HG03457 (cell line): ENCODE results near the gene USF1.

Source experiments
- ATAC-seq: cut with Tn5 transposase; IDR thresholded peaks from one replicate; pipeline ENCODE4 v1.9.1; 2021; ENCODE audit warnings: moderate number of reproducible peaks; ENCODE audit not compliant: unreplicated experiment

Gene USF1, protein sequence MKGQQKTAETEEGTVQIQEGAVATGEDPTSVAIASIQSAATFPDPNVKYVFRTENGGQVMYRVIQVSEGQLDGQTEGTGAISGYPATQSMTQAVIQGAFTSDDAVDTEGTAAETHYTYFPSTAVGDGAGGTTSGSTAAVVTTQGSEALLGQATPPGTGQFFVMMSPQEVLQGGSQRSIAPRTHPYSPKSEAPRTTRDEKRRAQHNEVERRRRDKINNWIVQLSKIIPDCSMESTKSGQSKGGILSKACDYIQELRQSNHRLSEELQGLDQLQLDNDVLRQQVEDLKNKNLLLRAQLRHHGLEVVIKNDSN

DNA sequence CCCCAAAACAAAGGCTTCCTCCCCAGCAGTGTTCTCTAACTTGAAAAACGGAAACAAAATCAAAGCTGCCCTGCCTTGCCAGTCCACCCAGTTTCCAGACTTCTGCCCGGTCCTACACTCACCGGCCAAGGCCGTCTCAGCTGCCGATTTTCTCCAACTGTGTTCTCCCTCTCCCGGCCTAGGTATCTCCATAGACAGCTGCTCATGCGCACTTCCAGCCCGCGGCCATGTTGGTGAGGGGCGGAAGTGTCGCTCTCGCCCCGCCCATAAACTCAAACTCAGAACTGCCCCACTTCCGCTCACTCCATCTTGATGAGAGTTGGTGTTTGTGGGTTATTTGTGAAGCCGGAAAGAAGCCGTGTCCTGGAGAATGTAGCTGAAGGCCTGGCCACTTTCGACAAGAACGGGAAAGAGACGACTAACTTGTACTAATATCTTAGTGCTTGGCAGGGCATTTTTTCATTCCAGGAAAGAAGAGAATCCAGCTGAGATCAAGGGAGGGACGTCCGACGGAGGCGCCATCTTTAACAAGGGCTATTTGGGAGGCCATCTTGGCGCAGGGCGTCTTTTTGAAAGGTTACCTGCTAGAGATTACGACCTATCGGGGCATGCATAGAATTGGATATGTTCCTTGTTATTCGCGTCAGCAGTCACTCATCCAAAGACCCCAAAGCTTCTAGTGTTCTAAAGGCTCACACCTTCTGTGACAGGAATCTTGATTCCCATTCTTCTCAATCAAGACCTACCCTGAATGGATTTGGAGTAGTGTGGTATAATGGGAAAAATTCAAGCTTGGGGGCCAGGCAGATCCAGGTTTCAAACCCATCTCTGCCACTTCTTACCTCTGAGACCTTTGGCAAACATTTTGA, at the start of gene USF1:
USF1 (minus strand) TSS at position 242 of the 869 bp plus-strand sequence. CDS start 2,702 bp downstream, outside the sequence.
- ATAC-seq: peak; percentile 41

DNA sequence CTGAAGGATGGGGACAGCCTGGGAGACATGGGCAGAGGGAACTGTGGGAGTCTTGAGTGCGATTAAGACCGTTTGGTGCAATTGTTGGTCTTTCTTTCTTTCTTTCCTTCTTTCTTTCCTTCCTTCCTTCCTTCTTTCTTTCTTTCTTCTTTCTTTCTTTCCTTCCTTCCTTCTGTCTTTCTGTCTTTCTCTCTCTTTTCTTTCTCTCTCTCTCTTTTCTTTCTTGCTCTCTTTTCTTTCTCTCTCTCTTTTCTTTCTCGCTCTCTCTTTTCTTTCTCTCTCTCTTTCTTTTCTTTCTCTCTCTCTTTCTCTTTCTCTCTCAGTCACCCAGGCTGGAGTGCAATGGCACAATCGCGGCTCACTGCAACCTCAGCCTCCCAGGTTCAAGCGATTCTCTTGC, 49.5 kb upstream of the USF1 start:
- ATAC-seq: no peak

DNA sequence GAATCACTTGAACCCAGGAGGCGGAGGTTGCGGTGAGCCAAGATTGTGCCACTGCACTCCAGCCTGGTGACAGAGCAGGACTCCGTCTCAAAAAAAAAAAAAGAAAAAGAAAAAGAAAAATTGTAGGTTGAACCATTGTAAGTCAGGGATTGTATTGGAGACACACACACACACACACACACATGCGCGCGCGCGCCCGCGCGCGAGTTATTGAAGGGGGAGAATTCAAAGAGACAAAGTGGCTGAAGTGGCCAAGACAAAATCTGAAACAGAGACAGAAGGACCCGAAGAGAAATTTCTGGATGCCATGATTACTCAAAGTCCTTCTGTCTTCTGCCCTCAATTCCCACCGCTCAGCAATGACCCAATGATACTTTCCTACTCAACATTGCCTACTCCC, 48.7 kb upstream of the USF1 start:
- no peak for ATAC-seq

DNA sequence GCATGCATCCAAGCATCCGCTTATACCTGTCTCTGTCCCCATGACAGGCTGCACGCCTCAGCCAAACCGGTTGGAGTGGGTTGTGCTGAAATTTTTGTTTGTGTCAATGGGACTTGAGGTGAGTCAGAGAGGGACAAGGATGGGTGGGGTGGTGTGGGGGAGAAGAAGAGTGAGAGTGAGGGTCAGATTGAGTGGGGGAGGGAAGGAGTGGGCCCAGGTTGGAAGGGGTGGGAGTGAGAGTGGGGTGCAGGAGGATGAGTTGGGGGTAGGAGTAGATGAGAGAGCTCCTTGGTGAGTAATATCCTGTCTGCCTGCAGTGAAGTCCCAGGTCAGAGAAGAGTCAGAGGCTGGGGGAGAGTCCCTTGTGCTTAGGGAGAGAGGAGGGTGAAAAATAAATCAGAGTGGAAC, 46.8 kb upstream of the USF1 start:
- no peak for ATAC-seq

DNA sequence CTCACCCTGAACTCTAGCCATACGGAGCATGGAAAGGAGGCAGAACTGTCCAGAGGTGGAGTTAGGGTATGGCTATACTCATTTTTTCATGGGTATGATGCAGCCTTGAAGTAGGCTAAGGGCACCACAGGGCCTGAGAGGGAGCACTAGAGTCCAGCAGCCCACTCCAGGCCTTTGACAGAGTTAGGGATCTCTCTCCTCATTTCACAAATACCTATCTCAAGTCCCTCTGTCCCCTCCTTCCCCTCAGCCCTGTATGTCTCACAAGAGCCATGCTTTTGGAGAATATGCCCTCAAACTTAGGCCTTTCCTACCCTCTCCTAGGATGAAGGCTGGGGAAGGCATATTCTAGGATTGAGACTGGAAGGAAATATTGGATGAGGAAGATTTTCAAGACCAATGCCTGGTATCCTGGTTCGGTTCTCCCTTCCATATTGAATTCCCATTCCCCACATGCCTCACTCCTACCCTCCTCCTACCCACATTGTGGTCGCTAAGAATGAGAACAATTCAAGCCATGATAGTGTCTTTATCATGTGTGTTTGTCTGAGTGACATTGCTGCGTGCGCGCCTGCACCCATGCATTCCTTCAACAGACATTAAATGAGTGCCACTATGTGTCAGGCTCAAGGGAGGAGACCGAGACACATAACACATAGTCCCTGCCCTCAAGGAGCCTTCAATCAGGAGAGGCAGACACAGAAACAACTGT, 46.2 kb upstream of the USF1 start:
- ATAC-seq: no peak

DNA sequence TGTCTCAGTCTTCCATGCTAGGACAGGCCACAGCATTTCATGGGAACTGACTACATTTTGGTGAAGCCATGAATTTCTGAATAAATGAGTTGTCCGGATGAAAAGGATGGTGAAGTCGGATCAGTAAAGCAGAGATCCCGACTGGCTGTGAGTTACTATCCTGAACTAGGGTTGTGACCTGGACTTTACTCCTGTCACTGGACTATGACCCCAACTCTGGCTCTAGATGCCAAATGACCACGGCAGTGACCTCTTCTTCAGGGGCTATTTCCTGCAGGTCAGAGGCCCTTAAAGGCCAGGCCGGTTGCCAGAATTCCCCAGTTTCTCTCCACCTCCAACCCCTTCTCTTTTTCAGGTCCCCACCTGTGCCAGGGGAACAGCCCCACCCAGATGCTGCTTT, 45.3 kb upstream of the USF1 start:
- no peak for ATAC-seq

DNA sequence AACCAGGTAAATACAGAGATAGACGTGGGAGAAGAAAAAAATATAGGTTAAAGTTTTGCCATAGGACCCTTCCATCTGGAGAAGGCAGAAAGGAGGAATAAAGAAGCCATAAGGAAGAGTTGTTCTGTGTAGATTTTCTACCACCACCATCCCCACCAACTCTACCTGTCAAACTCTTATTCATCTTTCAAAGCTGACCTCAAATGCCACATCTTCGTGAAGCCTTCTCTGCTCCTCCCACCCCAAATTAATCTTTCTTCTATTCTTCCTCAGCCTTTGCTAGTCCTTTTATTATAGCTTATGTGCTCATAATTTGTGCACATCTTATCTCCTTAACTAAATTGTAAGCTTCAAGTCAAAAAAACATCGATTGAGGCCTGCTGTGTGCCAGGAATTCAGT, 44.8 kb upstream of the USF1 start:
- no peak for ATAC-seq

DNA sequence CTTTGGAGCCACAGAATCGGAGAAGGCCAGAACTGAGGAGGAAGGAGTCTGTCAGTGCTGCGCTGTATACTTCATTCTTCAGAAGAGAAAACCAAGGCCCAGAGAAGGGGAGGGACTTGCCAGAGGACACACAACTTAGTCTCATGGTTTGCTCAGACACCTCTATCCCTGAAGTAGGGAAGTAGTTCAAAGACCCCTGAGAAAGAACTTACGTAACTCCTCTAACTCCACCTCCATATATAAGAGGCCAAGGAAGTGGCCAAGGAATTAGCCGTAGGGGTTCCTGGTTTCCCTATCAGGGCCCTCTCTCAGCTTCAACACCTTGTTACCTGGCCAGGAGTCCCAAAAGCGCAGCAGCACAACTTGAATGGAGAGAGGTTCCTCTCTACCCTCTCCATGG, 44.2 kb upstream of the USF1 start:
- ATAC-seq: no peak

DNA sequence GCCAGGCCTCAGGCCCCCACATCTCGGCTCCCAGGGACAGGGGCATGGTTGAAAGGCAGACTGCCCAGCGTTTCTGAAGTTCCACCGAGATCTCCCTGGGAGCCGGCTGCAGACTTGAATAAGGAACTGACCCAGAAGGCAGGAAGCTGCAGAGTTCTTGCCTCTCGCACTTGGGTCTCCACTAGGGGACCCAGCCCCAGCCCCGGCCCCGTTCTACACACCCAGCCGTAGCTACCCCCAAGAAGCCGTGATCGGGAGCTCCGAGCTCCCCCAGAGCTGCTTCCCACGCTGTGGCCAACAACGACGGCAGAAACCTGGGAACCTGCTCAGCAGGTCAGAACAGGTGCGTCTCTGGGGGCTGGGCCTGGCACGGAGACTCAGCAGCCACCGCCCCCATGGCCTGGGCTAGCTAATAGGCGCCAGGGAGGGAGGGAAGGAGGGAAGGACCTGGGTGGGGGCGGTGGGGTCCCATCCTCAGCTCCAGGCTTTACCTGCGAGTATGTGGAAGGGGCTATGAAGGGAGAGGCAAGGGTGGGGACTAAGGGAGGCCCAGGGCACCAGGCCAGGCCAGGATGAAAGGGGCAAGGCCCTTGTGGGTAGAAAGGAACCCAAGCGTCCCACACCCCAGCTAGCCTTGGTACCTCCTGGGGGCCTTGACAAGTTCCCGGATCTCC, 43.6 kb upstream of the USF1 start, which contains the start of gene NECTIN4:
NECTIN4 (minus strand) TSS at position 308 of the 674 bp plus-strand sequence; CDS start at position 46, 262 bp downstream.
- ATAC-seq: no peak

DNA sequence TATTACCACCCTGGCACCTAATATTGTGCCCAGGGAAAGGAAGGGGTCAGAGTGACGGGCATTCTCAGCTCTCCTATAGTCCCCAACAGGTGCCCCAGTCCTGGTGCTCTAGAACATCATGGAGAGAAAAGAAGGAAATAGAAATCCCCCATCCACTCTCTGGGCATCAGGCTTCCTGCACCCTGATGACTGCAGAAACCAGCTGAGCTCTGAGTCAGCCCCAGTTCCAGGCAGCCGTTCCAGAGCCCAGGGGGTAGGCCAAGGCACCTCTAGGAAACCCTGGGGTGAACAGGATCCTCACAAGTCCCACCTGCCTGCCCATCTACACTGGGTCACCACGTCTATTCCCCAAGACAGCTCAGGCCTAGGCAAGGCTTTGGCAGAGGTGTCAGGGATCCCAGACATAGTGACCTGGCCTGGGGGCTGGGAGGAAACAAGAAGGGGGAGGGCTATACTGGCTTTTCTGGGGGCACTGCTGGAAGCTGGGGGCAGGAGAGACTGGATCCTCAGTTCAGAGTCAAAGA, 42.9 kb upstream of the USF1 start:
- ATAC-seq: no peak

DNA sequence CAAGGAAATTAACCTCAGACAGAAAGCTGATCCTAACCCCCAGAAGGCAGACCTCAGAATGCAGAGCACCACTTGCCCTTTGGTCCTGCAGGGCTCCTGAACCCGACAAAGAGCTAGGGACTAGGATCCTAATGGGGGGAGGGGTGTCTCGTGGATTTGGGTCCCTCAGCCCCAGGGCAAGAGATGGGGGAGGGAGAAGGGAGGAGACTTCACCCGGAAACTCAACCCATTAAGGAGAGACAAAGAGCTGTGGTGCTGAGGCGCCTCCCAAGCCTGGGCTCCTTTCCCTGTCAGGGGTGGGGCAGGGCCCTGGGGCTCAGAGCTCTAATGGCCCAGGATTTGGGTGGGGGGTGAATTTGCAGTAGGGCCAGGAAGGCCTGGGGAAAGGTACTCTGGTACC, 40.7 kb upstream of the USF1 start:
- no peak for ATAC-seq

DNA sequence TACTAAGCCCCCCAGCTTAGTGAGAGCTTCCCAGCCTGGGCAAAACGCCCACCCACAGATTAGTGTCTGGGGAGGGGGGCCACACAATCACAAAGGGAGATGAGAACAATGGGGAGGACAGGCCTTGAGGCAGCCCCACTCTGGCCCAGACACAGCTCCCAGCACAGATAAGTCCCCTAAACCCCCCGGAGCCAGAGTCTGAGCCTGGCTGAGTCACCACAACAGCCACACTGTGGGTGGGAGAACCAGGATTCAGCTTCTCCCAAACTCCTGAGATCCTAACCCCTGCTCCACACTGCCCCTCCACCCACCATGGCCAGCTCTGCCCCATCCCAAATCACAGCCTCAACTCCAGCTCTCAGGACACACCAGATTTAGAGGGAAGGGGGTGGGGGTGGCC, 39.4 kb upstream of the USF1 start:
- ATAC-seq: no peak

DNA sequence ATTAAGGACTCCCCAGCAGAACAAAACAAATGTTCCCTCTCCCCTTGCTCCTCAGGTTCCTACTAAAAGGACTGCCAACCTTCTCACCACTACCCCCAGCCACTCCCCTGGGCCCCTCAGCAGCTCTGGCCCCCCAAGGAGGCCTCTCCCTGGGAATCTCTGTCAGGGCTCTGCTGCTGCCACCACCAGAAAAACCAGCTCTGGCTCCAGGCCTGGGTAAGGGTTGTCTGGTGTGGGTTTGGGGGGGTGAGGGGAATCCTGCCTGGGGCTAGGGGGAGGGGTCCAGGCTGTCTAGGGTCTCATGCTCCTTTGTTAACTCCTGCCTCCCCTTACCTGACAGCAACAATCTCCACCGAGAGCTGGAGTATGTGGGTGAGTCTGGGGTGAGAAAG, 38.8 kb upstream of the USF1 start:
- no peak for ATAC-seq

DNA sequence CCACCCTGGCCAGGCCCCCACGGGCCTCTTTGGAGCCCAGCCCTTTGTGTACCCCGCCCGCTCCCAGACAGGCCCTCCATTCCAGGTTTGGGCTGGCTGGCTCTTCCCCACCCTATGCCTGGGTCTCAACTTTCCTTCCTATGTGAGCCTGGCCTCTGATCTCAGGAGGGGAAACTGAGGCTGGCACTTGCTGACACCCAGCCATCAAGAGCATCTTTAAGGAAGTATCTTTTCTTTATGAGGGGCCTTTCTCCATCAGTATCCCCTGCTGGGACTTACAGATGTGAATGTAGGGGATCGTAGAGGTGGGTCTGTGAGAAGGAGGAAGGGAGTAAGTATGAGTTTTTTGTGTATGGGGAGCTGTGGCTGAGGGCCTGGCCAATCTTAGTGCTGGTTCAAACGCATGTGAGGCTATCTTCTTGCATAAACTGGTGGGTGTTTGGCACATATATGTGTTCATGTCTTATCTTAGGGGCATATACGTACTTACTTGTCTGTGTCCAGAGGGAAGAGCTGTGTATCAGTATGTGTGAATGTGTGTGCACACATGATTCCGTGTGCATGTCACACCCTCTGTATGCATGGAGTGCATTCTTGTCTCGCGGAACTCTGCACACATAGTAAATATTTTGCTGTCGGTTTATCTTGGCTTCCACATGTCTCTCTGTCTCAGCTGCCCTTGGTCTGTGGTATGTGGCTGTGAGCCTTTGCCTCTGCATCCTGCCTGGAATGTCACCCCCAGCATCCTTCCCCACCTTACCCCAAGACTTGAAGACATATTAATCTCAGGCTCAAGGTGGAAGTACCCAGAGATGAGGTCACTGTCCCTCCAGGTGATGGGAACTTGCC, 38.2 kb upstream of the USF1 start:
- no peak for ATAC-seq

DNA sequence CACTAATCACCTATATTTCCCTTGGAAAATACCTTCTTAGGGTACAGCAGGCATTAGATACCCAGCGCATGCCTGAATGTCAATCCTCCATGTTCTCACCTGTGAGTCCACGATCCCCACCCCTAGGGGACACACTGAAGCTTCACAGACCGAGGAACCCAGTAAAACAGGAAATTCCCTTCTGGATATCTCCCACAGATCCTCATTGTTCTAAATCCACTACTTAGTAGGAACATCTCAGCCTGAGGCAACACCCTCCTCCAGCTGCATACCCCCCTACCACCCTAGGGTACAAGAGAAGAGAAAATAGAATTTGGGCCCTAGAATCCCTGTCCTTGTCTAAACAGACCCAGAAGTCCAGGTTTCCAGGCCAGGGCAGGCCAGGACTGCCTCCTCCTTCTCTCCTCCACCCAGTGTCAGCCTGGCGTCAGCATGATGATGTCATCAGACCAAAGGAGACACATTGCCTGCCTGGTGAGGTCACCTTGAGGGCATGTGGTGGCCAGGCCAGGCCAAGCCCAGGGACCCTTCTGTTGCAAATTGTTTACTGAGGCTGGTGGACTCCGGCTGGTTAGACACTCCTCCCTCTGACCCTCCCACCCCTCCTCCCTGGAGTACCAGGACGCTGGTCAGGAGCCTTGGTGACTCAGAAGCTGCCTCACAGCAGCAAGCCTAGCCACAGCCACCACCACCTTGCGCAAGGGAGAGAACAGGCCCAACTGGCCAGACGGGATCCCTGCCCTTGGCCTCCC, 37.4 kb upstream of the USF1 start:
- ATAC-seq: no peak

DNA sequence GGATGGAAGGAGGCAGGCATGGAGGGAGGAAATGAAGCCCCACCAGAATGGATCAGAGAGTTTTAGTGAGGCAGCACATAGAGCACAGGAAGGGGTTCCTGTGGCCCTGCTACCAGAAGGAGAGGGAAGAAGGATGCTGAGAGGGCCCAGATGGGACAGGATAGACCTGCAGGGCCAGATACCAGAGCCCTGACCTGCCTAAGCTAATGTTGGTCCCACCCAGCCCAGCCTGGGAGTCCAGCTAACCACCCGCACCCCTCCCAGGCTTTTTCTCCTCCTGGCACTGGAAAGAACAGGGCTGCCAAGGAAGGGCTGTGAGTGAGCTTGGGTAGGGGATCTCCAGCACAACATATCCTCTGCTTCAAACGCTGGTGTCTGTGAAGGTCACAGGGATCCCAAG, 36.7 kb upstream of the USF1 start:
- ATAC-seq: no peak

DNA sequence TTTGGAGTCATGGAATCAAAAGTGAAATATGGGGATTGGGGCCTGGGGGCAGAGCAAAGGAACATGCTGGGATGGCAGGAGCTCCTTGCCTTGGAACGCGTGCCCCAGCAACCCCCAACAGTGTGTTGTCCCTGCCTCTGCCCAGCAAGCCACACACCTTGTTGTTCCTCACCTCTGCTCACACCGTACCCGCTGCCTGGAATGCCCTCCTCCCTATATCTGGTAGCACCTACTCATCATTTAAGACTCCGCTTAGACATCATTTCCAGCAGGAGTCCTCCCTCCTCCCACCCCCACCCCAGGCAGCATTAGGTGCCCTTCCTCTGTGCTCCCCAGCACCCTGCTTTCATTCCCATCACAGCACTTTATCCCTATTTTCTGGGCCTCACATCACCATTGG, 35.7 kb upstream of the USF1 start:
- ATAC-seq: no peak

DNA sequence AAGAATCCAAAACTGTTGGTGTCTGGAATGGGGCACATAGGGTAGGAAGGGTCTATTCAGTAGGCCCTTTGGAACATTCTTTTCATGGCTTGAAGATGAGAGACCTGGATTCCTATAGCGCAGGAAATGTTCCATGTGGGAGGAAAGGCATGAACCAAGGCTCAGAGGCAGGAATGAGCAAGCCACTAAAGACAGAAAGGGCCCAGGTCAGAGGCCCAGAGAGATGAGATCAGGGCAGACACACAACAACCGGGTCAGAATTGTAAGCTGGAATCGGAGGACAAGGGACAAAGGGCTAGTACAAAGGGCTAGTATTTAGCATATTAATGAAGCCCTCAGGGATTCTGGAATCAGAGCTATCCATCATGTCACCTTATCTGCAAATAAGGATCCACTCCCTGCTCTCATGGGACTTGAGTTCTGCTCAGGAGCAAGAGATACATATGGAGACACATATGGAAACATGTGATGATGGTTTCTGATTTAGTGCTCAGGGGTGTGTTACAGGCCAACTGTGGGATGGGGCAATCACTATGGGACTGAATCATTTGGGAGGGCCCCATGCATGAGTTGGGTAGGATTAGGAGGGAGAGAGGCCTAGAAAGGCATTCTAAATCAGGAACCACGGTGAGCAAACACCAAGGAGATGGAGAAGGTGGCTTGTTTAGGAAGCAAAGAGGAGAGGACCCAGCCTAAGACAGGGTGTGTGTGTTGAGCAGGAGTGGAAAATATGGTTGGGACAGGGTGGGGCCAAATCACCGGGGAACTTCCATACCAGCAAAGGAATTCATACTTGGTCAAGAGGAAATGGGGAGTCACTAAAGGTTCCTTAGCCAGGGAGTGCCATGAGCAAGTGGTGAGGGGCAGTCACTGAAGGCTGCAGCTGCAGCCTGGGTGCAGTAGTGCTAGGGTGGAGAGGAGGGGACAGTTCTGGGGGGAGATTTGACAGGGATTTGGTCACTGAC, 34.9 kb upstream of the USF1 start:
- no peak for ATAC-seq
